Mesenteric fat pad (tissue), 1 donor: ENCODE data around the gene TRIM52. TPM values are rescaled to one million over a fixed set of nuclear protein-coding genes. Genes with fewer than 3 reads are reported as not detected.

Source experiments
- DNase-seq: peaks from one replicate; pipeline ENCODE4 v3.0.0-alpha.2; 2020; ENCODE audit warnings: low spot score
- total RNA-seq: library from RNA; stranded (reverse); fragmentation: NEBNext Ultra II Directional; extraction: Animal tissue kit (Norgen Biotek cat#: 25700); gene quantifications from one replicate; pipeline ENCODE4 v1.2.1, GENCODE V29; 2021
- donor health status: DM: yes; HTN: yes; CAD: no.

TRIM52 gene
- total RNA-seq, 1 donor from 2014 or later: 9.5 TPM

DNA sequence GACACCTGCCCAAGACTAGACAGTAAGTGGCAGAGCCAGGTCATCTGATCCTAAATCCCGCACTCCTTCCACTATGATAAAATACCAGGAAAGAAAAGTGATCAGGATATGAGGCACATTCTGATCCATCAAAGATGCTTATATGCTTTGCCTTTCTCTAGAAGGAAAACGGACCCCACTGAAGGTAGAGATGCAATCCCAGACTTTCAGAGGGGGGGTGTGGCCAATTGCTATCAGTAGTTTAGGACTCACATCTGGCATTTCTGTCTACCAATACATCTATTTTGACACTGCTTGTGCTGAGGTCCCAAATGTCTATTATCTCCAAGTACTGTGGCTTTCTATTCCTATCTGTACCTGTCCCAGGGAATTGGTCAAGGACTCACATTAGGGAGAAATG lies 1.7 kb downstream of the TRIM52 start:
- DNase-seq: no peak

GRCh38 chr5:181258576-181258975 lies 2.4 kb downstream of the TRIM52 start:
- DNase-seq: no peak

- DNase-seq: no peak
These were observed 4.9 kb downstream of the TRIM52 start for GRCh38 chr5:181255836-181256578.

GRCh38 chr5:181255276-181255675 lies 5.7 kb downstream of the TRIM52 start:
- no peak for DNase-seq

DNA sequence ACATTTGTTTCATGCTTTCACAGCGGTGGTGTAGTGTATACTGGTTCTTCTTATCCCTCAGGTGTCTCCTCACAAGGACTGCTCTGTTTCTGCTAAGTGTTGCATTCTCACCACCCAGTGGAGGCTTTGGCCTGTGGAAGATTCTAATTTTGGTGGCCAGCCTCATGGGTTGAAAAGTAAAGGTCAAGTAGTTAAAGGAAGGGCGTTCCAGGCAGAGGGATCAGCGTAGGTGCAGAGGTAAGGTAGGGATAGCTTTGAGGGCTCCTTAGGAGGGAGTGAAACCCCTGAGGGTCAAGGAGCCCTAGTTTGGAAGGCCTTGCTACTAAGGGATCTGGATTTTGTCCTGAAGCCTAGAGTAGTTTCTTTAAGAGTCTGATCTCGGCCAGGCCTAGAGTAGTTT lies 12.7 kb downstream of the TRIM52 start:
- peak; percentile 26 for DNase-seq

DNA sequence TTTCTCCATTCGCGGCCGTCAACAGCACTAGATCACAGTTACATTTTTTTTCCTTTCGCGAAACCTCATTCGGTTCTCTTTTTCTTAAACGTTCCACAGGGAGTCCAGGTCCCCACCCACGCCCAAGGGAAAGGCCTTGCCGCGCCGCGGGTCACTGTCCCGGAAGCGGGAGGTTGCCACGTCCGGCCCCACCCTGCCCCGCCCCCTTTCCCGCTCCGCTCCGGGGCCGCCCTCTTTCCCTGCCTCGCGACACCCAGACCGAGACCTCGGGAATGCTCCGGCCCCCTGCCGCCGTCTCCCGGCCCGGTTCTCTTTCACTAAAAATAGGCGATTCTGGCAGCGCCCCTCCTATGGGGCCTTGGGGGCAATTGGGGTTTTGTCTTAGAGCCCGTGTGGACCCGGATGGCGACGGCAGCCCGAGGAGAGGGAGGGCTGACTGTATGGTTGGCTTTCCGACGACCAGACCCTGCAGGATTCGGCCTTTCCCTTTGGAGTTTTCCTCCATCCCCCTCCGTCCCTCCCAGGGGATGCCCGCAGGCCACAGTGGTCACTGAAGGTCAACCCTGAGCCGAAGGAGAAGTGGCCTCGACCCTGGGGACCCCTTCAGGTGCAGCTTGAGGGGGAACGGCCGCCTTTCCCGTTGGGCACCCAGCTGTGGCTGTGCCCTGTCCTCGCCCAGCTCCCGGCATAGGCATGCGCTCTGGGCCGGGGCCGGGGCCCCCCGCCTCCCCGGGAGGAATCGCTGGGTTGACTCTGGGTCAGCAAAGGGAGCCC lies 14.5 kb downstream of the TRIM52 start:
- DNase-seq: peak; percentile 98

- peak; percentile 86 for DNase-seq
These were observed 15.3 kb downstream of the TRIM52 start for GRCh38 chr5:181245427-181246275.

DNA sequence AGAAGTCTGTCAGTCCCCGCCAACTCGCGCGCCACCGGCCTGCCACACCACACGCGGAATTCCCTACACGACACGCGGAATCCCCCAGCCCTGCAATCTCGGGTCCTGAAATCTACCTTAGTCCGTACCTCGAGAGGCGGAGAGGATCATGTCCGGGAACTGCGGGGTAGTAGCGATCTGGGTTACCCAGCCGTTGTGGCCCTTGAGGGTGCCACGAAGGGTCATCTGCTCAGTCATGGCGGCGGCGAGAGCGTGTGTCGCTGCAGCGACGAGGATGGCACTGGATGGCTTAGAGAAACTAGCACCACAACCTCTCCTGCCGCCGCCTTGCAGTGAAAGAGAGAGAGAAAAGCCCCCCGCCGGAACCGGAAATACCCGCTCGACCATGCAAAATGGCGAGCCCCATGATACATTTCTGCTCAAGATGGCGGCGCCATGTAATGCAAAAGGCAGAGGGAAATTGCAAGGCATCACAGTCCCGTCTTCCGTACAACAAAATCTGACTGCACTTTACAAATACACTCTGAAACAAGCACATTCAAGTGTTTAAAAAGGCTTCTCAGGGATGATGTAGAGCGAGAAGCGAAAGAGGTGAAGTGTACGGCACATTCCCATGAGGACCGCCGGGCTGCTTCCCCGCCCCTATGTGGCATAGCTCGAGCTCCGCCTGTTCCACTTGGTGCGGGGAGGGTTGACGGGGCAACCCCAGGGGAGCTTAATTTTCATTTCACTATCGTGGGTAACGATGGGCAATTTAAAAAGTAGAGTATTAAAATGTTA lies 17.2 kb downstream of the TRIM52 start, which contains the start of gene RACK1:
Gene RACK1, minus strand, starts transcription at position 343 of the 780 bp plus-strand sequence. Its CDS starts 106 bp downstream, at position 237.
- peak; percentile 92 for DNase-seq

DNA sequence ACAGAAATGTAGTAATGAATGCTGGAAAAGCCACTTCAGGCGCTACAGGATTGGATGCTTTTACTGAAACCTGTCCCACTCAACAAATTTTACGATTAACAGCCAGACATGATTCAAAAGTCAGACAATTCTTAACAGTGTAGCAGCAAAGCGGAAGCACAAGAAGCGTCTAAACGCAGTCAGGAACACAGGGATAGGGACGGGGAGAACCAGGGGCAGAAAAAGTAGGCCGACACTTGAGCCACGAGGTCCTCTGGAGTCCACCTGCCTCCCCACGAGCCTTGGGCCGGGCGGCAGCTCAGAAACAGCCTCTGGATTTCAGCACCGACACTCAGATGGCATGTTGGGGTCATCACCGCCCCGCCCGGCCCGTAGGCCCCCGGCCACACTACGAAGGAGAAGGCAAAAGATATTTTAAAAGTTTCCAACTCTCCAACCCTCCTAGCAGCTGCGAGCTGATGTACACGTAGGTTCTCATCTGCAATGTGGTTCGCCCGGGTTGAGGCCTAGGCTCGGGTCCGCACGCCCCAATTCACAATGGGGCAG lies 17.9 kb downstream of the TRIM52 start:
- DNase-seq: peak; percentile 88

DNA sequence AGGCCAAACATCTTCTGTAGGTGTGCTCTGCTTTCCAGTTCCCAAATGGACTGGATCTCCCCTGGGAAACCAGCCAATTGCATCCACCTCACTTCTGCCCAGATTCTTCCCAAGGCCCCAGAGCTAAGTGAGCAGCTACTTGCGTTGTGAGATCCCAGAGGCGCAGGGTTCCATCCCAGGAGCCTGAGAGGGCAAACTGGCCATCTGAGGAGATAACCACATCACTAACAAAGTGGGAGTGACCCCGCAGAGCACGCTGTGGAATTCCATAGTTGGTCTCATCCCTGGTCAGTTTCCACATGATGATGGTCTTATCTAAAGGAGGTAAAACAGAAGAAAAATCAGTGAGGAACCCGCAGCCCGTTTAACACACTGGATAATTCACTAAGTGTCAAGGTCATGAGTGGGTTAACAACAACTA lies 18.9 kb downstream of the TRIM52 start:
- DNase-seq: peak; percentile 57

DNA sequence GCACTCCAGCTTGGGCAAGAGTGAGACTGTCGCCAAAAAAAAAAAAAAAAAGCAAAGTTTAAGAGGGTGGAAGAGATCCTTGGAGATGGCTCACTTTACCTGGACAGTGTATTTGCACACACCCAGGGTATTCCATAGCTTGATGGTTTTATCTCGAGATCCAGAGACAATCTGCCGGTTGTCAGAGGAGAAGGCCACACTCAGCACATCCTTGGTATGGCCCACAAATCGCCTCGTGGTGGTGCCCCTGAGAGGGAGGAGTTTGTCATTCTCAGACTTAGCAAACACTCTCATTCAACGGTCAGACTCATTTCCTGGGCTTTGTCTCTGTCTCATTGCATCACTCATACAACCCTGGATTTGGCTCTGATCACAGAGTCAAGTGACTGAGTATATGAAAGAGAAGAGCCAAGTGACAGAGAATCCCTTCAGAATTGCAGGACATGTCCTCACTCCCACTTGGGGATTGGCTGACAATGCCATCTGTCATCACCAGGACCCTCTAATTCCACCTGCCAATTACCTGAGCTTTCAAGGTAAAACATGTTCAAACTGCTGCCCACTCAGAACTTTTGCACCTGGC lies 19.5 kb downstream of the TRIM52 start:
- DNase-seq: no peak

GRCh38 chr5:181239062-181239663 lies 21.8 kb downstream of the TRIM52 start:
- DNase-seq: peak; percentile 28

DNA sequence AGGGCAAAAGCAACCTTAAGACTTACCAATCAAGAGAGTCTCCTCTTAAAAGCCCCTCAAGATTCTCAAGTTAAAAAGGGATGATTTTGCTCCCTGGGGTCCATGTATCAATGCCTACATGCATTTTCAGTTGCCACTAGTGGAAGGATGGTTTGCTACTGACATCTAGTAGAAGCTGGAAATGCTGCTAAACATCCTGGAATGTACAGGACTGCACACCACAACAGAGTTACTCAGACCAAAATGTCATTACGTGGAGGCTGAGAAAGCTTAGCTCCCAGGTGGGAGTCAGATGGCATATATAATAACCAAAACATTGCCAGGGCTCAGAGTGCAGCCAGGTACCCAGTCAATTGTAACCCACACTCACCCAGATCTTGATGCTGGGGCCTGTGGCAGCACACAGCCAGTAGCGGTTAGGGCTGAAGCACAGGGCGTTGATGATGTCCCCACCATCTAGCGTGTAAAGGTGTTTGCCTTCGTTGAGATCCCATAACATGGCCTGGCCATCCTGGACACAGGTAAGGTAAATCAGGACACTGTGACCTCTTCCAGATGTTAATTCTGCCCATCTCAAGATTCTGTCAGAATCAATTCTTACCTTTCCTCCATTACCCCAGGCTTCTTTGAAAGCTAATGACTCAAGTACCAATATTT lies 23.1 kb downstream of the TRIM52 start:
- DNase-seq: no peak

- DNase-seq: peak; percentile 59
These were observed 23.8 kb downstream of the TRIM52 start for GRCh38 chr5:181236954-181237641.

DNA sequence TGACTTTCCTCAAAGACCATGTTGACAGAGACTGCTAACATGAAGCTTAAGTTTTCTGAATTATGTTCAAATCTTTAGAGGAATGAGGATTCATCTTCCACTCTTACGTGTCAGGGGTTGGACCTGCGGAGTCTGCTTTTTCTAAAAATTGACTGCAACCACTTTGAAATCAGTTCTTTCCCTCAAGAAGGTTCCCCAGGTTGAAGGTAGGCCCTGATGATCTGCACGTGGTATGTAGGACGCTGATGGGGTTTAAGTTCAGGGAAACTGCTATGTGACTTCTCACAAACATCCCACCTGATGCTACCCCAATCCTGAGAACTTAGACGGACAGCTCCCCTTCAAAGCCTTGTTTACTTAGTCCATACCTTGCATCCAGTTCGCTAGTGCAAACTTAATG lies 24.5 kb downstream of the TRIM52 start:
- peak; percentile 4 for DNase-seq

- peak; percentile 77 for DNase-seq
These were observed 25.1 kb downstream of the TRIM52 start for GRCh38 chr5:181235689-181236366.

GRCh38 chr5:181235323-181235688 lies 25.6 kb downstream of the TRIM52 start:
- no peak for DNase-seq
